ENCODE results near the gene NXPH2.

DNA sequence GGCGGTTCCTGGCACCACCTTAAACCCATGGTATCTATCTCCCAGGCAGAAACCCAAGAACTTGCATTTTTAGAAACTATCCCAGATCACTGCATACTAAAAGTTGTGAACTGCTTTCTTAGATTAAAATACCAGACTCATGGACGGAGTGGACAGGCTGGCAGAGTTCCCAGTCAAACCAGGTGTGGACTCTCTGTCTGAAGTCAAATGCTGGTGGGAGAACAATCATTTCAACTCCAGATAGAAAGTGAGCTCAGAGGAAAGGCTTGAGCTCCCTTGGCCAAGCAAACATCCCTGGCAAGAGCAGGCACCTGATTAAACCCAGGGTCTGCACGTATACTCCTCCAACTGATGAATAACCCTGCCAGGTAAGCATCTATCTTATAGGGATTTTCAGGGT is 19.5 kb downstream of the NXPH2 start:
- TF ChIP-seq, protein P1, sequence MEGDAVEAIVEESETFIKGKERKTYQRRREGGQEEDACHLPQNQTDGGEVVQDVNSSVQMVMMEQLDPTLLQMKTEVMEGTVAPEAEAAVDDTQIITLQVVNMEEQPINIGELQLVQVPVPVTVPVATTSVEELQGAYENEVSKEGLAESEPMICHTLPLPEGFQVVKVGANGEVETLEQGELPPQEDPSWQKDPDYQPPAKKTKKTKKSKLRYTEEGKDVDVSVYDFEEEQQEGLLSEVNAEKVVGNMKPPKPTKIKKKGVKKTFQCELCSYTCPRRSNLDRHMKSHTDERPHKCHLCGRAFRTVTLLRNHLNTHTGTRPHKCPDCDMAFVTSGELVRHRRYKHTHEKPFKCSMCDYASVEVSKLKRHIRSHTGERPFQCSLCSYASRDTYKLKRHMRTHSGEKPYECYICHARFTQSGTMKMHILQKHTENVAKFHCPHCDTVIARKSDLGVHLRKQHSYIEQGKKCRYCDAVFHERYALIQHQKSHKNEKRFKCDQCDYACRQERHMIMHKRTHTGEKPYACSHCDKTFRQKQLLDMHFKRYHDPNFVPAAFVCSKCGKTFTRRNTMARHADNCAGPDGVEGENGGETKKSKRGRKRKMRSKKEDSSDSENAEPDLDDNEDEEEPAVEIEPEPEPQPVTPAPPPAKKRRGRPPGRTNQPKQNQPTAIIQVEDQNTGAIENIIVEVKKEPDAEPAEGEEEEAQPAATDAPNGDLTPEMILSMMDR (IDR thresholded peaks at IDR 0.05; ENCODE audit: low read depth, low read length), result no peak
- no peak for TF ChIP-seq EZH2phosphoT487 (IDR thresholded peaks at IDR 0.05; ENCODE audit: low read depth)

Measured in OCI-LY3 (cell line).